T-cell (primary cell): ENCODE measurements around the gene TIMM23. TPM values are rescaled to one million over a fixed set of nuclear protein-coding genes. Genes with fewer than 3 reads are reported as not detected.
"Not testable (repeated sequence)": the region's sequence is repeated elsewhere in the genome, so short reads cannot be mapped to it uniquely, and the experiment has no call there.

Experiments used
- ATAC-seq, 4 experiments: fragments of 200-7000 bp in 3 of 4; fragments of 150-1000 bp in 1 of 4; cut with Tn5 transposase; replicated peaks in 1 of 4; 1 replicate in 3 of 4; 2 replicates in 1 of 4; pipeline ENCODE4 v1.10.0; 2021; ENCODE audit warnings: moderate library complexity in 3 of 4, mild to moderate bottlenecking in 2 of 4, moderate number of reproducible peaks in 1 of 4
- CTCF ChIA-PET, 2 donors: fragments of 300-600 bp; sonication (Branson Sonifier 250); formaldehyde crosslinking; loops; one replicate each; lab custom pipeline; 2022; ENCODE audit warnings: antibody characterized with exemption in 2 of 2; lab: Charles Lee
- POLR2A ChIA-PET, 2 donors: fragments of 300-600 bp; sonication (Branson Sonifier 250); formaldehyde crosslinking; loops; one replicate each; lab custom pipeline; 2022; ENCODE audit warnings: antibody characterized with exemption in 2 of 2; lab: Charles Lee
- DNase-seq, 35 experiments: peaks; one replicate each; pipeline versions ENCODE4 v3.0.0 to v3.0.0-alpha.2; 2013 to 2023
- H3K27ac ChIP-seq: one replicate; pipeline ENCODE4 v1.5.1; 2013; ENCODE audit warnings: low read length
- H3K27me3 ChIP-seq, 2 experiments: replicated peaks in 1 of 2; 1 replicate in 1 of 2; 2 replicates in 1 of 2; pipeline versions ENCODE4 v1.6.1 to v1.7.0; 2013; ENCODE audit warnings: low read length in 1 of 2, mixed read lengths in 1 of 2; ENCODE audit not compliant: control insufficient read depth in 2 of 2, insufficient read depth in 2 of 2; ENCODE audit errors: extremely low read depth in 1 of 2
- H3K36me3 ChIP-seq, 2 donors: 1 replicate in 1 of 2; 2 replicates in 1 of 2; pipeline versions ENCODE4 v1.6.1 to v1.7.0; 2013; ENCODE audit warnings: low read length in 1 of 2; ENCODE audit not compliant: control insufficient read depth in 2 of 2, insufficient read depth in 1 of 2; ENCODE audit errors: extremely low read depth in 1 of 2
- H3K4me1 ChIP-seq, 2 experiments: 1 replicate in 1 of 2; 2 replicates in 1 of 2; pipeline versions ENCODE4 v1.6.1 to v1.7.0; 2013; ENCODE audit warnings: low read length in 2 of 2, mixed read lengths in 1 of 2; ENCODE audit not compliant: insufficient read depth in 2 of 2, control insufficient read depth in 1 of 2; ENCODE audit errors: extremely low read depth in 1 of 2
- H3K4me3 ChIP-seq, 2 donors: 1 replicate in 1 of 2; 2 replicates in 1 of 2; pipeline versions ENCODE4 v1.5.1 to v1.7.0; 2013; ENCODE audit warnings: mild to moderate bottlenecking in 2 of 2, low read length in 1 of 2, moderate library complexity in 1 of 2; ENCODE audit not compliant: control insufficient read depth in 1 of 2; ENCODE audit errors: extremely low read depth in 1 of 2
- H3K9me3 ChIP-seq: 2 replicates; pipeline ENCODE4 v1.7.0; 2013
- H3K27ac Mint-ChIP-seq, 2 donors: one replicate each; pipeline ENCODE4 v1.8.0; 2020 to 2021; ENCODE audit warnings: mild to moderate bottlenecking in 2 of 2, mixed read lengths in 2 of 2
- H3K27me3 Mint-ChIP-seq, 2 donors: one replicate each; pipeline ENCODE4 v1.8.0; 2021 to 2022; ENCODE audit warnings: mixed read lengths in 2 of 2
- H3K36me3 Mint-ChIP-seq: one replicate; pipeline ENCODE4 v1.8.0; 2021; ENCODE audit warnings: mixed read lengths
- H3K4me1 Mint-ChIP-seq, 3 donors: one replicate each; pipeline ENCODE4 v1.8.0; 2020 to 2022; ENCODE audit warnings: mixed read lengths in 3 of 3, mild to moderate bottlenecking in 1 of 3
- H3K4me3 Mint-ChIP-seq, 3 donors: one replicate each; pipeline ENCODE4 v1.8.0; 2020 to 2022; ENCODE audit warnings: mild to moderate bottlenecking in 3 of 3, mixed read lengths in 3 of 3, moderate library complexity in 3 of 3
- H3K9me3 Mint-ChIP-seq, 3 donors: one replicate each; pipeline ENCODE4 v1.8.0; 2020 to 2022; ENCODE audit warnings: mixed read lengths in 3 of 3
- WGBS: methylation state at CpG from one replicate; pipeline ENCODE4 v1.1.5; 2013; ENCODE audit warnings: missing lambda C conversion rate; ENCODE audit not compliant: insufficient coverage; 5-methylcytosine and 5-hydroxymethylcytosine counted together
- total RNA-seq, 35 experiments: library from RNA in 6 of 35; stranded (reverse) in 6 of 35; fragments of 120-200 nt in 1 of 35; gene quantifications; one replicate each; pipeline versions ENCODE4 v1.2.1 to v1.2.4 and lab custom pipeline; 2013 to 2026

The TIMM23 gene
- total RNA-seq, 5 donors from 2014 or later (not counting 1 experiment from before 2014, with no cell fraction given) = 24.5 to 27.0 (median 24.8) TPM

DNA sequence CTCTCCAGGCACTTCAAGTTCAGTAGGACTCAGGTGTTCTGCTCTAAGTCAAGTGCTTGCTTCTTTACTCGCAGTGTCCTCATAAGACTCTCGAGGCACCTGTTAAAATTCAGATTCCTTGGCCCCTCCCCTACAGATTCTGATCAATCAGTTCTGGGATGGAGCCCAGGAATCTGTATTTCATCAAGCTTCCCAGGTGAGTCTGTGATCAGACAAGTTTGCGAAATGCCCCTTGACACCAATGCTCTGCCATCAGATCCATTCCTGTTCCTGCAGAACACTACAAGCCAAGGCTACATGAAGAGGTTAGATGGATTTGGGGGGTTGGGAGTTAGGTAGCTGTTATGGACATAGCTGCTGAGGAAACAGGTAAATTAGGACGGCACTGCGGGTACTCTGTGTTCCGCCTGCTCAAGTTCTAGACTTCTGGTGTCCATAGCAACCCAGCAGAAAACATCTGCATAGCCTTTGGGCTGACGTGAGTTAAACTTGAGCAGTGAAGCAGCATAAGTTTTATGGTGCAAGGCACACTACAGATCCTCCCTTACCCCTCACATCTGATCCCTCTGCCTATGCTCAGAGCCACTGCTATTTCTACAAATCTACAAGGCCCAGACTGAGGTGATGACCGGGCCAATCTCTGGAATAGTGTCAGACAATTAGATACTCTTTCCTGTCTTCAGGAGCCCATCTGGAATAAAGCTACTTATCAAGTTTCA lies 65.0 kb downstream of the TIMM23 start:
- H3K27me3 Mint-ChIP-seq = peaks cover 0 to 2% of the 10 kb centered on the region in 2 donors
- H3K4me1 Mint-ChIP-seq = no peaks in the 10 kb centered on the region
- 88% methylated on average over 5 of the region's 8 CpGs for WGBS
- ATAC-seq = no peak
- POLR2A ChIA-PET = no interaction called here
- no peaks in the 10 kb centered on the region for H3K9me3 Mint-ChIP-seq
- H3K27me3 ChIP-seq = peaks cover 0 to 3% of the 10 kb centered on the region in 2 experiments
- H3K36me3 Mint-ChIP-seq = no peaks in the 10 kb centered on the region
- no peaks in the 10 kb centered on the region for H3K9me3 ChIP-seq
- no peak overlapping the region for H3K27ac Mint-ChIP-seq
- no peak overlapping the region for H3K27ac ChIP-seq
- no peaks in the 10 kb centered on the region for H3K36me3 ChIP-seq
- H3K4me1 ChIP-seq = peaks cover 0 to 2% of the 10 kb centered on the region in 2 experiments
- no peak overlapping the region for H3K4me3 Mint-ChIP-seq
- H3K4me3 ChIP-seq = no peak overlapping the region
- no peak for DNase-seq
- CTCF ChIA-PET = no interaction called here

DNA sequence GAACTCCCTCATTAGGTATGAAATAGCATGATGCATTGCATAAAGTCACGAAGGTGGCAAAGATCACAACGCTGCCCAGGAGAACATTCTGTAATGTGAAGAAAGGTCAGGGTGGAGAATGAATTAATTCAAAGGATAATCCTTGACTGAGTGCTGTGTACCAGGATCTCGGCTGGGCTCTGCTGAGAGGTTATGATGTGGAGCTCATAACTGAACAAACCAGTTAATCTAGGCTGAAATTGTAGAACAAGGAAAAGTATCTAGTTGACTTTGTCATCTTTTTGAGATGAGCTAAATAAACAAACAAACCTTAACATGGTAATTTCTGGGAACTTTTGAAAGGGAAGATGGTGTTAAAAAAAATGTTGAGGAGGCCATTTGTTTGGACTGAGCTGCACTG lies 67.7 kb downstream of the TIMM23 start:
- H3K4me1 ChIP-seq = peaks cover 0 to 2% of the 10 kb centered on the region in 2 experiments
- H3K4me1 Mint-ChIP-seq = no peaks in the 10 kb centered on the region
- H3K4me3 Mint-ChIP-seq = no peak overlapping the region
- H3K27ac ChIP-seq = no peak overlapping the region
- no peaks in the 10 kb centered on the region for H3K9me3 Mint-ChIP-seq
- no peak for ATAC-seq
- DNase-seq = no peak
- no peaks in the 10 kb centered on the region for H3K36me3 Mint-ChIP-seq
- peaks cover 0 to 3% of the 10 kb centered on the region in 2 experiments for H3K27me3 ChIP-seq
- no peak overlapping the region for H3K4me3 ChIP-seq
- POLR2A ChIA-PET = no interaction called here
- no peaks in the 10 kb centered on the region for H3K36me3 ChIP-seq
- H3K27me3 Mint-ChIP-seq = peaks cover 0 to 2% of the 10 kb centered on the region in 2 donors
- WGBS = 84% methylated on average over 3 of the region's 3 CpGs
- CTCF ChIA-PET = no interaction called here
- no peak overlapping the region for H3K27ac Mint-ChIP-seq
- H3K9me3 ChIP-seq = no peaks in the 10 kb centered on the region

DNA sequence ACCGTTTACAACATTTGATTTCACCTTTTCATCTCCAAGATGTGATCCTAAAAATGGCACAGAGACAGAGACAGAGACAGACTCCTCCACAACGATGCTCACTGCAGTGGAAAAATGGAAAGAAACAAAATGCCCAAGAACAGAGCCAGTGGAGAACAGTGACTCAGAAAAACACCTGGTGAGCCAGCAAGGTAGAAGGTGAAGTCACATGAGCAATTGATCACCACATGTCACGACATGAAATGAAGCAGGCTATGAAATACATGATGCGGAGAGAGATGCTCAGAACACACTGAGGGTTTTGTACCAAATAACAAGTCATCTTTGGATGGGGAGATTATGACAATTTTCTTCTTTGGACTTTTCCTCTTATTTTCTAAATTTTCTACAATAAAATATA lies 70.2 kb downstream of the TIMM23 start:
- Histone ChIP-seq H3K36me3 (no peaks in the 10 kb centered on the region), H3K4me3 (no peak overlapping the region), H3K27ac (no peak overlapping the region), H3K27me3 (peaks cover 0 to 4% of the 10 kb centered on the region in 2 experiments), H3K9me3 (no peaks in the 10 kb centered on the region), H3K4me1 (no peaks in the 10 kb centered on the region)
- Mint-ChIP-seq H3K36me3 (no peaks in the 10 kb centered on the region), H3K4me3 (no peak overlapping the region), H3K27me3 (peaks cover 0 to 2% of the 10 kb centered on the region in 2 donors), H3K9me3 (no peaks in the 10 kb centered on the region), H3K4me1 (no peaks in the 10 kb centered on the region), H3K27ac (no peak overlapping the region)
- ATAC-seq (no peak), DNase-seq (no peak)
- POLR2A ChIA-PET = no interaction called here
- WGBS = 67% methylated on average over 1 of the region's 4 CpGs
- CTCF ChIA-PET = no interaction called here

DNA sequence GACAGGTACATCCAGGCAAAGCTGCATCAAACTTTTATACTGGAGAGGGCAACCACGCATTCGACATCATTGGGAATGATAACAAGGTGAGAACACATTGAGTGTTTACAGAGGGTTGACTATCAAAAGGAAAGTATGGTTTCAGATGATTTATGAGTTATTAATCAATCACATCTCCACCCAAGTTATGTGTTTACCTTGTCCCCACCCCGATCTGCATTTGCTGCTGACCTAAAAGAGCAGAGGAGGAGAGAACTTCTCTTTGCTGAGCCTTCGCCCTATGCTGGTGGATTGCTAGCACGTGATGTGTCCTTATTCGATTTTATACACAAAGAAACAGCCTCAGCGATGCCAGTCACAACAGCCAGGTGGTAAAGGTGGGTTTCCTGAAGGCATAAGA lies 74.0 kb downstream of the TIMM23 start, which contains the start of gene MSMB:
Gene MSMB (minus strand): TSS at position 9 of the 400 bp plus-strand sequence. CDS start 32 bp downstream, outside the sequence.
- H3K27ac Mint-ChIP-seq = no peak within 1 kb of the TSS
- 83% methylated on average over 1 of the region's 7 CpGs for WGBS
- no peak for DNase-seq
- peaks cover 0 to 2% of the 10 kb centered on the region in 2 donors for H3K27me3 Mint-ChIP-seq
- POLR2A ChIA-PET = no interaction called here
- Histone ChIP-seq H3K4me3 (no peak within 1 kb of the TSS), H3K4me1 (no peaks in the 10 kb centered on the region), H3K27me3 (peaks cover 0 to 7% of the 10 kb centered on the region in 2 experiments), H3K36me3 (no peaks in the 10 kb centered on the region), H3K27ac (no peak within 1 kb of the TSS), H3K9me3 (no peaks in the 10 kb centered on the region)
- no peak for ATAC-seq
- no peak within 1 kb of the TSS for H3K4me3 Mint-ChIP-seq
- CTCF ChIA-PET = no interaction called here
- H3K9me3 Mint-ChIP-seq = no peaks in the 10 kb centered on the region
- H3K4me1 Mint-ChIP-seq = no peaks in the 10 kb centered on the region
- no peaks in the 10 kb centered on the region for H3K36me3 Mint-ChIP-seq

DNA sequence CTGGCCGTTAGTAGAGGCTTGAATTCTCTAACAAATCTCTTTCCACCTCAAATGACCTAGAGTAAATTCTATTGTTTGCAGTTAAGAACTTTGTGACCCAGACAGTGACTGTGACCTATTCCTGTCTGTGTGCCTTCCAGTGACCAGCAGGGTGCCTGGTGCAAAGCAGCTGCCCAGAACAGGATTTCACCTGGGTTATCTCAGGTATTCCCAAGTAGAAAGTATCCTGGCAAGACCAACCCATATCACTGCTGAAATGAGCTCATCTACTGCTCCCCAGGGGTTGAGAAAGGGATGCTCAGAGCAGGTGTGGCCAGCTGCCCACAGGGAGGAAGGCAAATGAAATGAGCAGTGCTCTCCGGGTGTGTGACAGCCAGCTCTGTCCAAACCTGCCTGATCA lies 75.9 kb downstream of the TIMM23 start:
- peaks cover 0 to 3% of the 10 kb centered on the region in 2 donors for H3K27me3 Mint-ChIP-seq
- Histone ChIP-seq H3K27me3 (peaks cover 0 to 10% of the 10 kb centered on the region in 2 experiments), H3K27ac (no peak overlapping the region), H3K9me3 (no peaks in the 10 kb centered on the region), H3K4me1 (no peaks in the 10 kb centered on the region), H3K36me3 (no peaks in the 10 kb centered on the region), H3K4me3 (no peak overlapping the region)
- DNase-seq (no peak), ATAC-seq (no peak)
- no peaks in the 10 kb centered on the region for H3K9me3 Mint-ChIP-seq
- no peak overlapping the region for H3K4me3 Mint-ChIP-seq
- H3K4me1 Mint-ChIP-seq = no peaks in the 10 kb centered on the region
- POLR2A ChIA-PET = no interaction called here
- CTCF ChIA-PET = no interaction called here
- WGBS = no CpG with 5 or more reads among the region's 2 CpGs
- no peaks in the 10 kb centered on the region for H3K36me3 Mint-ChIP-seq
- no peak overlapping the region for H3K27ac Mint-ChIP-seq

DNA sequence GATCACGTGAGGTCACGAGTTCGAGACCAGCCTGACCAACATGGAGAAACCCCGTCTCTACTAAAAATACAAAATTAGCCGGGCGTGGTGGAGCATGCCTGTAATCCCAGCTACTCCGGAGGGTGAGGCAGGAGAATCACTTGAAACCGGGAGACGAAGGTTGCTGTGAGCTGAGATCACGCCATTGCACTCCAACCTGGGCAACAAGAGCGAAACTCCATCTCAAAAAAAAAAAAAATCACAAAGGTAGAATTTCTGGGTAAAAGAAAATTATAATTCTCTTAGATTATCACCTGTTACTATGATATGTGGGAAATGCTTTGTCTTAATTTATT lies 77.2 kb downstream of the TIMM23 start:
- WGBS = no CpG with 5 or more reads among the region's 11 CpGs
- H3K4me1 Mint-ChIP-seq, POLR2A ChIA-PET, H3K4me3 ChIP-seq, H3K27me3 Mint-ChIP-seq, DNase-seq, H3K27me3 ChIP-seq, ATAC-seq, H3K4me3 Mint-ChIP-seq, CTCF ChIA-PET, H3K4me1 ChIP-seq, H3K36me3 Mint-ChIP-seq, H3K9me3 Mint-ChIP-seq, H3K9me3 ChIP-seq, H3K27ac Mint-ChIP-seq, H3K27ac ChIP-seq, H3K36me3 ChIP-seq: not testable (repeated sequence)
